Mesendoderm (in vitro differentiated cells): ENCODE measurements around the gene NAV2.
A peak's percentile ranks its signal among the peaks of the same experiment; 100 is the strongest.

Experiments
- DNase-seq: peaks from one replicate; pipeline ENCODE4 v3.0.0; 2013
- H2AK5ac ChIP-seq: 2 replicates; pipeline ENCODE4 v1.6.1; 2013; ENCODE audit warnings: low read length, inconsistent platforms
- H2BK120ac ChIP-seq: 2 replicates; pipeline ENCODE4 v1.6.1; 2013; ENCODE audit warnings: low read depth, mild to moderate bottlenecking, low read length, moderate library complexity, mixed read lengths
- H2BK15ac ChIP-seq: replicated peaks from 2 replicates; pipeline ENCODE4 v1.6.1; 2013; ENCODE audit warnings: low read depth, mild to moderate bottlenecking, moderate library complexity
- H2BK5ac ChIP-seq: 2 replicates; pipeline ENCODE4 v1.6.1; 2013; ENCODE audit warnings: low read length, inconsistent platforms
- H3K18ac ChIP-seq: 2 replicates; pipeline ENCODE4 v1.6.1; 2013; ENCODE audit warnings: mild to moderate bottlenecking, low read length, mixed read lengths
- H3K23ac ChIP-seq: one replicate; pipeline ENCODE4 v1.6.1; 2013; ENCODE audit warnings: low read length
- H3K27ac ChIP-seq: 2 replicates; pipeline ENCODE4 v1.5.1; 2013; ENCODE audit warnings: low read depth, mild to moderate bottlenecking, inconsistent platforms, low read length, moderate library complexity
- H3K27me3 ChIP-seq: 2 replicates; pipeline ENCODE4 v1.6.1; 2013; ENCODE audit warnings: low read length, control low read depth, mild to moderate bottlenecking, inconsistent platforms; ENCODE audit not compliant: insufficient read depth, poor library complexity
- H3K36me3 ChIP-seq: 2 replicates; pipeline ENCODE4 v1.6.1; 2013; ENCODE audit warnings: low read length, inconsistent platforms; ENCODE audit not compliant: control insufficient read depth, insufficient read depth
- H3K4ac ChIP-seq: one replicate; pipeline ENCODE4 v1.6.1; 2013; ENCODE audit warnings: low read depth, mild to moderate bottlenecking, low read length, moderate library complexity
- H3K4me1 ChIP-seq: 2 replicates; pipeline ENCODE4 v1.6.1; 2013; ENCODE audit warnings: low read depth, low read length, inconsistent platforms; ENCODE audit not compliant: control insufficient read depth
- H3K4me2 ChIP-seq: 2 replicates; pipeline ENCODE4 v1.6.1; 2013; ENCODE audit warnings: low read length
- H3K4me3 ChIP-seq: 2 replicates; pipeline ENCODE4 v1.5.1; 2013; ENCODE audit warnings: mild to moderate bottlenecking, low read length
- H3K56ac ChIP-seq: one replicate; pipeline ENCODE4 v1.6.1; 2013; ENCODE audit warnings: low read length
- H3K79me1 ChIP-seq: 2 replicates; pipeline ENCODE4 v1.6.1; 2013; ENCODE audit warnings: low read length, inconsistent platforms
- H3K79me2 ChIP-seq: 2 replicates; pipeline ENCODE4 v1.6.1; 2013; ENCODE audit warnings: mild to moderate bottlenecking, low read length; ENCODE audit not compliant: control insufficient read depth, insufficient read depth
- H3K9ac ChIP-seq: 2 replicates; pipeline ENCODE4 v1.6.1; 2013; ENCODE audit warnings: low read length, inconsistent platforms
- H4K5ac ChIP-seq: one replicate; pipeline ENCODE4 v1.6.1; 2013; ENCODE audit warnings: low read length
- H4K8ac ChIP-seq: one replicate; pipeline ENCODE4 v1.6.1; 2013; ENCODE audit warnings: low read depth, mild to moderate bottlenecking, control low read depth, low read length, moderate library complexity
- WGBS: extraction: QIAGEN DNeasy Blood & Tissue Kit; methylation state at CpG from one replicate; pipeline ENCODE4 v1.1.7; 2013; ENCODE audit warnings: low lambda C conversion rate, missing lambda C conversion rate; ENCODE audit not compliant: insufficient coverage; ENCODE audit errors: extremely low coverage; 5-methylcytosine and 5-hydroxymethylcytosine counted together

Gene NAV2

GRCh38 chr11:20011307-20011951 is 298.8 kb downstream of the NAV2 start:
- Histone ChIP-seq H3K27me3 (no peaks in the 10 kb centered on the region), H2BK15ac (no peak overlapping the region), H3K23ac (no peak overlapping the region), H3K36me3 (no peaks in the 10 kb centered on the region), H3K18ac (peak overlapping the region; percentile 70), H3K79me2 (no peaks in the 10 kb centered on the region), H4K5ac (no peak overlapping the region), H2AK5ac (no peak overlapping the region), H3K9ac (no peak overlapping the region), H3K4me3 (no peak overlapping the region), H3K79me1 (no peaks in the 10 kb centered on the region), H3K4ac (peak overlapping the region; percentile 50), H3K56ac (no peak overlapping the region), H2BK120ac (peak overlapping the region; percentile 64), H3K4me2 (no peak overlapping the region), H3K27ac (no peak overlapping the region), H3K4me1 (peaks cover 16% of the 10 kb centered on the region), H4K8ac (no peak overlapping the region), H2BK5ac (no peak overlapping the region)
- no CpG with 5 or more reads among the region's 5 CpGs for WGBS
- no peak for DNase-seq

- H3K56ac ChIP-seq: peak overlapping the region; percentile 54
- no peak overlapping the region for H3K4me3 ChIP-seq
- peak overlapping the region; percentile 25 for H3K27ac ChIP-seq
- H2BK15ac ChIP-seq: no peak overlapping the region
- H3K4ac ChIP-seq: no peak overlapping the region
- H3K4me2 ChIP-seq: no peak overlapping the region
- H2BK5ac ChIP-seq: no peak overlapping the region
- no peak overlapping the region for H3K23ac ChIP-seq
- H3K79me1 ChIP-seq: no peaks in the 10 kb centered on the region
- peaks cover 16% of the 10 kb centered on the region for H3K4me1 ChIP-seq
- no peak overlapping the region for H4K8ac ChIP-seq
- H3K9ac ChIP-seq: no peak overlapping the region
- no peaks in the 10 kb centered on the region for H3K27me3 ChIP-seq
- H3K79me2 ChIP-seq: no peaks in the 10 kb centered on the region
- no peak overlapping the region for H3K18ac ChIP-seq
- H2AK5ac ChIP-seq: peak overlapping the region; percentile 60
- no peak for DNase-seq
- no peak overlapping the region for H4K5ac ChIP-seq
- no peaks in the 10 kb centered on the region for H3K36me3 ChIP-seq
- peak overlapping the region; percentile 23 for H2BK120ac ChIP-seq
- WGBS: no CpG with 5 or more reads among the region's 7 CpGs
These were observed 300.9 kb downstream of the NAV2 start for GRCh38 chr11:20013346-20014066.

DNA sequence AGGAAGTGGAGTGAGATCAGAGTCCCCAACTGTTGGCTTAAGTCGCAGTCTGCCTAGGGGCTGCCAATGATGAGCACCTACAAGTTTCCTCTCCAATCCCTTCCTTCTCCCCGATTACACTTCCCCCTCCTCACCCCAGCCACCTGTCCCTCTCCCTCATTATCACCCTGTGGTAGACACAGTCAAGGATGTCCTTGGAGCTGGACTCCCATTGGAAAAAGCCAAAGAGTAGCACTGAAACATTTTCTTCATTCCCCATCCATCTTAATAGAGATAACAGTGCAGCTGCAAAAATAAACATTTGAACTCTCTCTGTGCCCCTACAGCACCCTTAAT is 301.4 kb downstream of the NAV2 start:
- Histone ChIP-seq H3K36me3 (no peaks in the 10 kb centered on the region), H2BK15ac (no peak overlapping the region), H3K4me3 (no peak overlapping the region), H3K9ac (no peak overlapping the region), H3K4me2 (no peak overlapping the region), H3K18ac (no peak overlapping the region), H4K5ac (no peak overlapping the region), H2BK120ac (no peak overlapping the region), H3K79me2 (no peaks in the 10 kb centered on the region), H3K4ac (no peak overlapping the region), H3K79me1 (no peaks in the 10 kb centered on the region), H2BK5ac (no peak overlapping the region), H3K27me3 (no peaks in the 10 kb centered on the region), H3K23ac (no peak overlapping the region), H4K8ac (no peak overlapping the region), H2AK5ac (peak overlapping the region; percentile 60), H3K4me1 (peaks cover 16% of the 10 kb centered on the region), H3K27ac (peak overlapping the region; percentile 25), H3K56ac (peak overlapping the region; percentile 54)
- no peak for DNase-seq
- WGBS: no CpG with 5 or more reads among the region's 2 CpGs

- no peak for DNase-seq
- Histone ChIP-seq H3K4me2 (no peak overlapping the region), H2AK5ac (no peak overlapping the region), H2BK15ac (no peak overlapping the region), H3K18ac (no peak overlapping the region), H2BK120ac (no peak overlapping the region), H4K5ac (no peak overlapping the region), H3K79me2 (no peaks in the 10 kb centered on the region), H3K27ac (no peak overlapping the region), H3K79me1 (no peaks in the 10 kb centered on the region), H3K4ac (no peak overlapping the region), H3K4me3 (no peak overlapping the region), H3K36me3 (no peaks in the 10 kb centered on the region), H4K8ac (no peak overlapping the region), H3K56ac (no peak overlapping the region), H3K9ac (no peak overlapping the region), H2BK5ac (no peak overlapping the region), H3K4me1 (peaks cover 12% of the 10 kb centered on the region), H3K27me3 (no peaks in the 10 kb centered on the region), H3K23ac (no peak overlapping the region)
- no CpG with 5 or more reads among the region's 3 CpGs for WGBS
These were observed 302.5 kb downstream of the NAV2 start for GRCh38 chr11:20015101-20015500.

DNA sequence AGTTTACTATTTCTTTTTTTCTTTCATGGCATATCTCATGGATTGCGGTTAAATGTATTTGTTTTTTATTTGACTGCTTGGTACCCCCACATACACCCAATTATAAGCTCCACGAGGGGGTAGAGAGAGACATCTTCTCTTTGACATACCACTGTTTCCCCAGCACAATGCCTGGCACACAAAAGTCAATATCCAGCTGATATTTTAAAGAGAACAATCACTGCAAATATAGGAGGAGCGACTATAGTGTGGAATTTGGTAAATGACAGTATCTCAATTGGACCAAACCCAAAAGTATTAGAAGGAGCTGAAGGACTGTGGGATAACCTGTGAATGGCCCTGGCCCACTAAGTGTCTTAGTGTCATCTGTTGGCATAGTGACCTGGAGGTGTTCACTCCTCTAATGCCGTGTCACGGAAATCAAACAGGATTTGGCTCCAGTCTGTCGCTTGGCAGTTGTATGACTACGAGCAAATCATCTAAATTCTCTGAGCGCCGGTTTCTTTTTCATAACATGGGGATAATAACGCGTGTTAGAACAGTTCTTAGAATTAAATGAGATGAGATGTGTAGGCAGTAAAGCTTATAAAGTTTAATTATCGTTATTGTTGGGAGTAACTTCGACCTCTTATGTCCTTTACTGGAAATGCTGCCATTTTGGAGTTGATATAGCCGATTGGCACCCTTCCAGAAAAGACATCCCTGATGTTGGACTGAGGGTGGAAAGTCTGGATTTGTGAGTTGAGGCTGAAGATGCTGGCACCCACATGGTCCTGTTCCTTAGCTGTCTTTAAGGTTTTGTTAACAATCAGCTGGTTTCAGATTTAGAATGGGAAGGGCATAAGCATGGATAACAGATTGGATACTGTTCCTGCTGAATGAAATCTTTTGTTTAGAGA is 303.1 kb downstream of the NAV2 start:
- Histone ChIP-seq H3K4me2 (no peak overlapping the region), H4K8ac (no peak overlapping the region), H3K4me1 (peaks cover 8% of the 10 kb centered on the region), H4K5ac (no peak overlapping the region), H2BK5ac (no peak overlapping the region), H2AK5ac (no peak overlapping the region), H3K79me2 (no peaks in the 10 kb centered on the region), H3K9ac (no peak overlapping the region), H3K18ac (no peak overlapping the region), H2BK15ac (no peak overlapping the region), H3K27me3 (no peaks in the 10 kb centered on the region), H2BK120ac (no peak overlapping the region), H3K27ac (no peak overlapping the region), H3K79me1 (no peaks in the 10 kb centered on the region), H3K23ac (no peak overlapping the region), H3K4me3 (no peak overlapping the region), H3K56ac (no peak overlapping the region), H3K4ac (no peak overlapping the region), H3K36me3 (no peaks in the 10 kb centered on the region)
- DNase-seq: no peak
- no CpG with 5 or more reads among the region's 14 CpGs for WGBS
